Measurements from ENCODE around the gene ARHGAP29.

GRCh38 chr1:94193128-94193527 lies 44.3 kb downstream of the ARHGAP29 start:
- TF ChIP-seq CTCF (tag by site-specific recombination; IDR thresholded peaks at IDR 0.05) (no peak), KLF16 (tag by site-specific recombination; IDR thresholded peaks at IDR 0.05) (no peak), ZNF561 (tag by site-specific recombination; IDR thresholded peaks at IDR 0.05; ENCODE audit: borderline replicate concordance) (no peak), PRDM1 (tag by site-specific recombination; IDR thresholded peaks at IDR 0.05) (no peak), ZNF521 (tag by site-specific recombination; IDR thresholded peaks at IDR 0.05) (no peak), ZNF140 (tag by site-specific recombination; IDR thresholded peaks at IDR 0.05) (no peak), ZNF510 (tag by site-specific recombination; IDR thresholded peaks at IDR 0.05; ENCODE audit: insufficient replicate concordance) (no peak), ZBTB49 (tag by site-specific recombination; IDR thresholded peaks at IDR 0.05; ENCODE audit: low read depth) (no peak), ZNF777 (tag by site-specific recombination; IDR thresholded peaks at IDR 0.05; ENCODE audit: borderline replicate concordance) (no peak), KLF8 (tag by site-specific recombination; IDR thresholded peaks at IDR 0.05) (no peak)
- TF ChIP-seq, protein P1, sequence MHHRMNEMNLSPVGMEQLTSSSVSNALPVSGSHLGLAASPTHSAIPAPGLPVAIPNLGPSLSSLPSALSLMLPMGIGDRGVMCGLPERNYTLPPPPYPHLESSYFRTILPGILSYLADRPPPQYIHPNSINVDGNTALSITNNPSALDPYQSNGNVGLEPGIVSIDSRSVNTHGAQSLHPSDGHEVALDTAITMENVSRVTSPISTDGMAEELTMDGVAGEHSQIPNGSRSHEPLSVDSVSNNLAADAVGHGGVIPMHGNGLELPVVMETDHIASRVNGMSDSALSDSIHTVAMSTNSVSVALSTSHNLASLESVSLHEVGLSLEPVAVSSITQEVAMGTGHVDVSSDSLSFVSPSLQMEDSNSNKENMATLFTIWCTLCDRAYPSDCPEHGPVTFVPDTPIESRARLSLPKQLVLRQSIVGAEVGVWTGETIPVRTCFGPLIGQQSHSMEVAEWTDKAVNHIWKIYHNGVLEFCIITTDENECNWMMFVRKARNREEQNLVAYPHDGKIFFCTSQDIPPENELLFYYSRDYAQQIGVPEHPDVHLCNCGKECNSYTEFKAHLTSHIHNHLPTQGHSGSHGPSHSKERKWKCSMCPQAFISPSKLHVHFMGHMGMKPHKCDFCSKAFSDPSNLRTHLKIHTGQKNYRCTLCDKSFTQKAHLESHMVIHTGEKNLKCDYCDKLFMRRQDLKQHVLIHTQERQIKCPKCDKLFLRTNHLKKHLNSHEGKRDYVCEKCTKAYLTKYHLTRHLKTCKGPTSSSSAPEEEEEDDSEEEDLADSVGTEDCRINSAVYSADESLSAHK (tag by site-specific recombination; IDR thresholded peaks at IDR 0.05), result no peak
- TF ChIP-seq, protein P2, sequence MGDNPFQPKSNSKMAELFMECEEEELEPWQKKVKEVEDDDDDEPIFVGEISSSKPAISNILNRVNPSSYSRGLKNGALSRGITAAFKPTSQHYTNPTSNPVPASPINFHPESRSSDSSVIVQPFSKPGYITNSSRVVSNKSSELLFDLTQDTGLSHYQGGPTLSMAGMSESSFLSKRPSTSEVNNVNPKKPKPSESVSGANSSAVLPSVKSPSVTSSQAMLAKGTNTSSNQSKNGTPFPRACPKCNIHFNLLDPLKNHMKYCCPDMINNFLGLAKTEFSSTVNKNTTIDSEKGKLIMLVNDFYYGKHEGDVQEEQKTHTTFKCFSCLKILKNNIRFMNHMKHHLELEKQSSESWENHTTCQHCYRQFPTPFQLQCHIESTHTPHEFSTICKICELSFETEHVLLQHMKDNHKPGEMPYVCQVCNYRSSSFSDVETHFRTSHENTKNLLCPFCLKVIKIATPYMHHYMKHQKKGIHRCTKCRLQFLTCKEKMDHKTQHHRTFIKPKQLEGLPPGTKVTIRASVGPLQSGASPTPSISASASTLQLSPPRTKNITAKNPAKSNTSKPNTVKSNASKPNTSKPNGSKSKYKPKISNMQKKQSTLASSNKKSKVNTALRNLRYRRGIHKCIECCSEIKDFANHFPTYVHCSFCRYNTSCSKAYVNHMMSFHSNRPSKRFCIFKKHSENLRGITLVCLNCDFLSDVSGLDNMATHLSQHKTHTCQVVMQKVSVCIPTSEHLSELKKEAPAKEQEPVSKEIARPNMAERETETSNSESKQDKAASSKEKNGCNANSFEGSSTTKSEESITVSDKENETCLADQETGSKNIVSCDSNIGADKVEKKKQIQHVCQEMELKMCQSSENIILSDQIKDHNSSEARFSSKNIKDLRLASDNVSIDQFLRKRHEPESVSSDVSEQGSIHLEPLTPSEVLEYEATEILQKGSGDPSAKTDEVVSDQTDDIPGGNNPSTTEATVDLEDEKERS (tag by site-specific recombination; IDR thresholded peaks at IDR 0.05), result no peak

Measured in HEK293 (cell line).